ENCODE results near the gene USP44. TPM values are rescaled to one million over a fixed set of nuclear protein-coding genes. Genes with fewer than 3 reads are reported as not detected.

Gene USP44
- total and polyA plus RNA-seq, 2 of the 13 experiments (the other 11 are each of a cell fraction or from before 2014, with no cell fraction given): 0.05 to 0.07 TPM

DNA sequence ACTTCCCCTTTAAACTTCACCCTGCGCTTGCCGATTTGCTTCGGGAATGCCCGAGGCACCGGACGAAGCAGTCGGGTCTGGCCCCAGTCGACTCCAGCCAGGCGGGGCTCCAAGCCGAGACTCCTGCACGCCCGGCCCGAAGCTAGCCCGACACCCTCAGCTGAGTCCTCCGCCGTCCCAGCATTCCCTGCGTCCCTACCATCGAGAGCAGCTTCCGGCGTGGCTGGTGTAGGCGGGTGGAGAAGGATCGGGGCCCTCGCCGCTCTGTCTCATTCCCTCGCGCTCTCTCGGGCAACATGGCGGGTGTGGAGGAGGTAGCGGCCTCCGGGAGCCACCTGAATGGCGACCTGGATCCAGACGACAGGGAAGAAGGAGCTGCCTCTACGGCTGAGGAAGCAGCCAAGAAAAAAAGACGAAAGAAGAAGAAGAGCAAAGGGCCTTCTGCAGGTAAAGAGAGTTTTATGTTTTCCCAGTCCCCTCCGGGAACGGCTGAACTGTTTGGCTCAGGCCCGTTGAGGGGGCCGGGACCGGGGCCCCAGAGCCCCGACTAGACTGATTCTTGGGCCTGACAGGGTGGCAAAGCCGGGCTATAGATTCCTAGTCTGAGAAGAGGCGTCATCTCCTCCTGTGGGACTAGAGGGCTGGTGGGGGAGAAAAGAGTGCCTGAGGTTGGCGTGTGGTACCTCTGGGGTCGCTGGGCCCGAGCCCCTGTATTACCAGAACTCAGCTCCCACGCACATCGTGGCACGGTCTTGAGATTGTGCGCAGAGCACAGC, 77.2 kb downstream of the USP44 start, which contains the start of gene METAP2 (continued):
- TF ChIP-seq TCF12 (IDR thresholded peaks at IDR 0.05) (no peak), TCF12 (CRISPR knock-in tag; IDR thresholded peaks at IDR 0.05) (no peak), SRF (IDR thresholded peaks at IDR 0.05; ENCODE audit: low read depth, low read length) (no peak), MED13 (CRISPR knock-in tag; IDR thresholded peaks at IDR 0.05) (no peak), ZFP41 (CRISPR knock-in tag; IDR thresholded peaks at IDR 0.05; ENCODE audit: borderline replicate concordance) (no peak), ZNF34 (CRISPR knock-in tag; IDR thresholded peaks at IDR 0.05; ENCODE audit: borderline replicate concordance) (no peak), SOX13 (IDR thresholded peaks at IDR 0.05) (no peak), SOX13 (CRISPR knock-in tag; conservative IDR thresholded peaks at IDR 0.05 in 1 of 2, IDR thresholded peaks at IDR 0.05 in 1 of 2) (peak in 1 of 2 experiments; percentile 18; a peak in 1 of 4 replicates), U2AF1 (optimal IDR thresholded peaks at IDR 0.05; ENCODE audit: low read depth, low read length) (peak; percentile 84), GTF3A (CRISPR knock-in tag; conservative IDR thresholded peaks at IDR 0.05) (no peak), ZFP1 (CRISPR knock-in tag; IDR thresholded peaks at IDR 0.05) (peak; percentile 90), SATB2 (CRISPR knock-in tag; IDR thresholded peaks at IDR 0.05) (peak; percentile 75; the same call in 1 of the 2 replicates), ZIK1 (CRISPR knock-in tag; IDR thresholded peaks at IDR 0.05; ENCODE audit: borderline replicate concordance, low read depth) (no peak; the same call in 1 of the 2 replicates), SNRNP70 (IDR thresholded peaks at IDR 0.05; ENCODE audit: low read depth, low read length) (no peak), ZSCAN31 (CRISPR knock-in tag; IDR thresholded peaks at IDR 0.05; ENCODE audit: low read depth) (peak; percentile 76; the same call in 1 of the 2 replicates), ATM (IDR thresholded peaks at IDR 0.05; ENCODE audit: borderline replicate concordance) (no peak)
- TF ChIP-seq, protein P1, sequence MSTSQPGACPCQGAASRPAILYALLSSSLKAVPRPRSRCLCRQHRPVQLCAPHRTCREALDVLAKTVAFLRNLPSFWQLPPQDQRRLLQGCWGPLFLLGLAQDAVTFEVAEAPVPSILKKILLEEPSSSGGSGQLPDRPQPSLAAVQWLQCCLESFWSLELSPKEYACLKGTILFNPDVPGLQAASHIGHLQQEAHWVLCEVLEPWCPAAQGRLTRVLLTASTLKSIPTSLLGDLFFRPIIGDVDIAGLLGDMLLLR (CRISPR knock-in tag; IDR thresholded peaks at IDR 0.05): peak; percentile 42; the same call in 1 of the 2 replicates
- TF ChIP-seq, protein P2, sequence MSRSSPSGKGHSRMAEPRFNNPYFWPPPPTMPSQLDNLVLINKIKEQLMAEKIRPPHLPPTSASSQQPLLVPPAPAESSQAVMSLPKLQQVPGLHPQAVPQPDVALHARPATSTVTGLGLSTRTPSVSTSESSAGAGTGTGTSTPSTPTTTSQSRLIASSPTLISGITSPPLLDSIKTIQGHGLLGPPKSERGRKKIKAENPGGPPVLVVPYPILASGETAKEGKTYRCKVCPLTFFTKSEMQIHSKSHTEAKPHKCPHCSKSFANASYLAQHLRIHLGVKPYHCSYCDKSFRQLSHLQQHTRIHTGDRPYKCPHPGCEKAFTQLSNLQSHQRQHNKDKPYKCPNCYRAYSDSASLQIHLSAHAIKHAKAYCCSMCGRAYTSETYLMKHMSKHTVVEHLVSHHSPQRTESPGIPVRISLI (CRISPR knock-in tag; IDR thresholded peaks at IDR 0.05; ENCODE audit: borderline replicate concordance): no peak; the same call in 1 of the 2 replicates
- TF ChIP-seq, protein P3, sequence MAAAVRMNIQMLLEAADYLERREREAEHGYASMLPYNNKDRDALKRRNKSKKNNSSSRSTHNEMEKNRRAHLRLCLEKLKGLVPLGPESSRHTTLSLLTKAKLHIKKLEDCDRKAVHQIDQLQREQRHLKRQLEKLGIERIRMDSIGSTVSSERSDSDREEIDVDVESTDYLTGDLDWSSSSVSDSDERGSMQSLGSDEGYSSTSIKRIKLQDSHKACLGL (CRISPR knock-in tag; IDR thresholded peaks at IDR 0.05): peak; percentile 78
- TF ChIP-seq, protein P4, sequence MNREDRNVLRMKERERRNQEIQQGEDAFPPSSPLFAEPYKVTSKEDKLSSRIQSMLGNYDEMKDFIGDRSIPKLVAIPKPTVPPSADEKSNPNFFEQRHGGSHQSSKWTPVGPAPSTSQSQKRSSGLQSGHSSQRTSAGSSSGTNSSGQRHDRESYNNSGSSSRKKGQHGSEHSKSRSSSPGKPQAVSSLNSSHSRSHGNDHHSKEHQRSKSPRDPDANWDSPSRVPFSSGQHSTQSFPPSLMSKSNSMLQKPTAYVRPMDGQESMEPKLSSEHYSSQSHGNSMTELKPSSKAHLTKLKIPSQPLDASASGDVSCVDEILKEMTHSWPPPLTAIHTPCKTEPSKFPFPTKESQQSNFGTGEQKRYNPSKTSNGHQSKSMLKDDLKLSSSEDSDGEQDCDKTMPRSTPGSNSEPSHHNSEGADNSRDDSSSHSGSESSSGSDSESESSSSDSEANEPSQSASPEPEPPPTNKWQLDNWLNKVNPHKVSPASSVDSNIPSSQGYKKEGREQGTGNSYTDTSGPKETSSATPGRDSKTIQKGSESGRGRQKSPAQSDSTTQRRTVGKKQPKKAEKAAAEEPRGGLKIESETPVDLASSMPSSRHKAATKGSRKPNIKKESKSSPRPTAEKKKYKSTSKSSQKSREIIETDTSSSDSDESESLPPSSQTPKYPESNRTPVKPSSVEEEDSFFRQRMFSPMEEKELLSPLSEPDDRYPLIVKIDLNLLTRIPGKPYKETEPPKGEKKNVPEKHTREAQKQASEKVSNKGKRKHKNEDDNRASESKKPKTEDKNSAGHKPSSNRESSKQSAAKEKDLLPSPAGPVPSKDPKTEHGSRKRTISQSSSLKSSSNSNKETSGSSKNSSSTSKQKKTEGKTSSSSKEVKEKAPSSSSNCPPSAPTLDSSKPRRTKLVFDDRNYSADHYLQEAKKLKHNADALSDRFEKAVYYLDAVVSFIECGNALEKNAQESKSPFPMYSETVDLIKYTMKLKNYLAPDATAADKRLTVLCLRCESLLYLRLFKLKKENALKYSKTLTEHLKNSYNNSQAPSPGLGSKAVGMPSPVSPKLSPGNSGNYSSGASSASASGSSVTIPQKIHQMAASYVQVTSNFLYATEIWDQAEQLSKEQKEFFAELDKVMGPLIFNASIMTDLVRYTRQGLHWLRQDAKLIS (CRISPR knock-in tag; IDR thresholded peaks at IDR 0.05): no peak
- TF ChIP-seq, protein P5, sequence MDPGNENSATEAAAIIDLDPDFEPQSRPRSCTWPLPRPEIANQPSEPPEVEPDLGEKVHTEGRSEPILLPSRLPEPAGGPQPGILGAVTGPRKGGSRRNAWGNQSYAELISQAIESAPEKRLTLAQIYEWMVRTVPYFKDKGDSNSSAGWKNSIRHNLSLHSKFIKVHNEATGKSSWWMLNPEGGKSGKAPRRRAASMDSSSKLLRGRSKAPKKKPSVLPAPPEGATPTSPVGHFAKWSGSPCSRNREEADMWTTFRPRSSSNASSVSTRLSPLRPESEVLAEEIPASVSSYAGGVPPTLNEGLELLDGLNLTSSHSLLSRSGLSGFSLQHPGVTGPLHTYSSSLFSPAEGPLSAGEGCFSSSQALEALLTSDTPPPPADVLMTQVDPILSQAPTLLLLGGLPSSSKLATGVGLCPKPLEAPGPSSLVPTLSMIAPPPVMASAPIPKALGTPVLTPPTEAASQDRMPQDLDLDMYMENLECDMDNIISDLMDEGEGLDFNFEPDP (CRISPR knock-in tag; conservative IDR thresholded peaks at IDR 0.05): no peak

All from HepG2 (cell line).